GM19240 (cell line): ENCODE measurements around the gene CFAP299.
"Not testable (repeated sequence)": the region's sequence is repeated elsewhere in the genome, so short reads cannot be mapped to it uniquely, and the experiment has no call there.

ENCODE experiments used
- DNase-seq: peaks from one replicate; pipeline ENCODE4 v3.0.0; 2011; ENCODE audit warnings: low spot score; ENCODE audit not compliant: insufficient read length

CFAP299 gene

GRCh38 chr4:80335554-80336358 lies at the start of gene CFAP299:
CFAP299 (plus strand) TSS chr4:80335730.
- DNase-seq: peak; percentile 49

DNA sequence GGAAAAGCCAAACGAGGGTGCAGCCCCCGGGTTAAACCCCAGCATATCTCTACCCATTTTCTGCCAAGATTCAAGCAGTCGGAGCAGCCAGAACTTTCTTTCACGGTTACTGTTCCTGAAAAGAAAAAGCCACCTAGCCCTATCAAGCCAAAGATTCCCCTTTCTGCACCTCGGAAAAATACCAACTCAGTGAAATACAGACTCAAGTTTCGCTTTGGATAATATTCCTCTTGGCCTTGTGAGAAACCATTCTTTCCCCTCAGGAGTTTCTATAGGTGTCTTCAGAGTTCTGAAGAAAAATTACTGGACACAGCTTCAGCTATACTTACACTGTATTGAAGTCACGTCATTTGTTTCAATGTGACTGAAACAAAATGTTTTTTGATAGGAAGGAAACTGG lies 49.1 kb upstream of the CFAP299 start:
- DNase-seq: no peak

GRCh38 chr4:80290665-80291064 lies 44.9 kb upstream of the CFAP299 start:
- not testable (repeated sequence) for DNase-seq

DNA sequence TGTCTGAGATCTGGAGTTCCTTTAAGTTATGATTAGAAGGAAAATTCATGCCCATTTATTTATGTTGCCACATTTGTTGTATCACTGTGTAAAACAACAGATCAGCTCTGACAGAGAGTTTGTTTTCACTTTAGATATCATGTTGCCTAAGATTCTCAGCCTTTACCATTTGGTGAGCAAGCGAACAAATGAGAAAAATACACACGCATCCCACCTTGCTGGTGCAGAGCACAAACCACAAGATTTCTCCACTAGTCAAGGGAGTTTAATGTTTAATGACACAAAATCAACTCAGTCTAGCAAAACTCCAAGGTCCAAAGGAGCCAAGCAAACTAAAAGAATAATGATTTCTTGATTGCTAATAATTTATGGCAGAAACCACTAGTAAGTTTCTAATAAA lies 41.3 kb upstream of the CFAP299 start:
- no peak for DNase-seq

DNA sequence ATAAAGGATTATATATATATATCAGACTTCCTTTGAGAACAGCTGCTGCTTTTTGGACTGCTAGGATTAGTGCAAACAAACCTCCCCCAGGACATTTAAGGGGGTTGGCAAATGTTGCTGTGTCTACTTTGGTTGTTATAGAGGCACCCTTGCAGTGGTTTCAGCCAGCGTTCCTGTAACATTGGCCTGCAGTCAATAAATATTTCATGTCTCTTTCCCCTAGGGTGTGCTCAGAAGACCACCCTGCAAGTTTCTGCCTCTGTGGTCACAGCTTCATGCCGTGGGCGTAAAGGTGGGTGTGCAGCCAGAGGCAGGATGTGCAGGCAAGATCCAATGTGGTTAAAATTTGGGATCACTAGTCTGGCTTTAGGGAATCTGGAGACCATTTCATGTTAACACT lies 40.2 kb upstream of the CFAP299 start:
- DNase-seq: no peak

GRCh38 chr4:80295826-80296225 lies 39.7 kb upstream of the CFAP299 start:
- no peak for DNase-seq

DNA sequence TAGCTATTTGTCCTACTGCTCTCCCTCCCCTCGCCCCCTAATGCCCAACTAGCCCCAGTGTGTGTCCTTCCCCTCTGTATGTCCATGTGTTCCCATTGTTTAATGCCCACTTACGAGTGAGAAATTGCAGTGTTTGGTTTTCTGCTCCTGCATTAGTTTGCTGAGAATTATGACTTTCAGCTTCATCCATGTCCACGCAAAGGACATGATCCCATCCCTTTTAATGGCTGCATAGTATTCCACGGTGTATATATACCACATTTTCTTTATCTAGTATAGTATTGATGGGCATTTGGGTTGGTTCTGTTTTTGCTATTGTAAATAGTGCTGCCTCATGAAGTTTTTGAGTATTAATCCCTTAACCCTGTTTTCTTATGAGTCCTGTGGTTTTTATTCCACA lies 33.6 kb upstream of the CFAP299 start:
- no peak for DNase-seq

GRCh38 chr4:80302616-80303223 lies 32.8 kb upstream of the CFAP299 start:
- no peak for DNase-seq

DNA sequence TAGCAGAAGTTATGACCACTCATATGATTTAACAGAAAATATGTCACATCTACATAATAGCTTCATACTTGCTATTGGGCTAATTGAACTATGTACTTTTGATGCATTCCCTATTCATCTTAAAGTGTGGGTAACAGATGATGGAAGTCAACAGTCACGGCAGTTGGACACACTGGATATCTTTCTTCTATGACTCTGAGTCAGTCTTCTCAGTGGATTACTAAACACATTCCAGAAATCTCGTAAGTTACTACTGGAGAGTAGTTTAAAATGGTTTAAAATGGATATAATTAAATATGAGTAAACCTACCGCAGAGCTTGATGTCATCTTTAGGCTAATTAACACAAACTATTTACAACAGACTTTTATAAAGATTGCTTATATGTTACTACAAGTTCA lies 30.1 kb upstream of the CFAP299 start:
- no peak for DNase-seq

DNA sequence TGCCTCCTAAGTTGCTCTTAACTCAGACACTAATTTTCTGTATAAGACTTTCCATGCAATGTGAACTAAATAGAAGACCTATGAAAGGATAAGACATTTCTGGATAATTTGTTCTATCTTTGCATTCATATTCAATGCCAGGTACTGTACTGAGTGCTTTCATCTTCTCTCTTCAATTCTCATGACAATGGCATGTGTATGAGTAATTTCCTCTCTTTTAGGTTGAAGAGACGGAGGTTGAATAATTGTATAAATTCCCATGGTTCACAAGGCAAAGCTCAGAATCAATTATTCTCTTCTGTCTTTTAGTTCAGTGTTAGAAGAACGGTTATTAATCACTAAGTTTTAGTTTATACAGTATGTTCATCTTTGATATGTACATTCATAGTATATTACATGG lies 29.3 kb upstream of the CFAP299 start:
- DNase-seq: no peak

GRCh38 chr4:80307183-80307735 lies 28.3 kb upstream of the CFAP299 start:
- DNase-seq: no peak

- DNase-seq: no peak
These were observed 27.6 kb upstream of the CFAP299 start for GRCh38 chr4:80307774-80308465.

DNA sequence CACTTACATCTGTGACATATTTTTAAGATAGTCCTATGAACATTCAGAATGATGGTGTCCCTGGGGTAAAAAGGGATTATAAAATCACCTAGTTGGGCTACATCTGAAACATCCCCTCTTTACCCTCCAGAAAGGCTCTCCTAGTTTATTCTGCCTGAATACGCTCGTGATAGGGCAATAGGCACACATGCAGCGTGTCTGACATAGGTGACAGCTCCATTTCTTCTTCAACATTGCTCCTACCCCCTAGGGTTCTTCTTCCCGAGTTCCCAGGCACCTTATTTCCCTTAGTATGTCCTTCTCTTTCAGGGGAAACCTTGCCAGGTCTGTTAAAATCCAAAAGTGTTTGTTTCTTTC lies 27.1 kb upstream of the CFAP299 start:
- no peak for DNase-seq

DNA sequence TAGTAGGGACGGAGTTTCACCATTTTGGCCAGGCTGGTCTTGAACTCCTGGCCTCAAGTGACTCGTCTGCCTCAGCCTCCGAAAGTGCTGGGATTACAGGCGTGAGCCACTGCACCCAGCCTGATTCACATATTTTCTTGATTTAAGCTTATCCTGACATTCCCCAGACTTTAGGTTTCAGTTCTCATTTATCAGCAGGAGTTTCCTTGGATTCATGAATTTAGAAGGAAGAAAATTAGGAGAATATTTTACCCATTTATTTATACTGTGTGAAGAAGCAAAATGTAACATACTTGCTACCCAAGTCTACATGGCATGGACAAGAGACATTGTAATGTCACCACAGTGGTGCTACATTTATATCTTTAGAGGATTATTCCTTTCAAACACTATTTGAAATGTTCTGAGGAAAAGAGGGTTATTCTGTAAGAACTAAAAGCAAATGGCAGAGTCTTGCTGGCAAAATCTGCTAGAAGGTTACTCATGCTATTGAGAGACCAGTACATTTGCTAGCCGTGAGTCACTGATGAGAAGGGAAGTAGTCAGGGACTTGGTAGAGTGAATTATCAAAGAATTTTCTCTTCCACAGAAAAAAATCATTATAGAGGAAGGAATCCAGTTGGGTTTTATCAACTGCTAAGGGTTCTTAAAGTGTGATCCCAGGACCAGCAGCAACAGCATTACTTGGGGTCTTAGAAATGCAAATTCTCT lies 26.1 kb upstream of the CFAP299 start:
- no peak for DNase-seq

GRCh38 chr4:80311130-80311529 lies 24.4 kb upstream of the CFAP299 start:
- no peak for DNase-seq

DNA sequence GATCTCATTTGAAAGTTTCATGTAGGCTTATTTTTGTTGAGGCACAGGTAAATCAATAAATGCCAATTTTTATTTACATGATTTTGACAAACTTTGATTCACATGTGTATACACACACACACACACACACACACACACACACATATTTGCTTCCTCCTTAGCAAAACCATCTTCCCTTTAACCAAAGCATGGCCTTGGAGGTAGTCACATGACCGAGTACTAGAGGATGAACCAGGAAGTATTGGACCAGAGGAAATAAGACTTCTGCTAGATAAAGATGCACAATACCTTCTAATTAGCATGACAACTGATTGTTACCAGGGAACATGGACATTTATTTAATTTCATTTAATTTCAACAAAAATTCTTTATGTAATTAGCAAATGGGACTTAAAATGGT lies 23.4 kb upstream of the CFAP299 start:
- DNase-seq: no peak

DNA sequence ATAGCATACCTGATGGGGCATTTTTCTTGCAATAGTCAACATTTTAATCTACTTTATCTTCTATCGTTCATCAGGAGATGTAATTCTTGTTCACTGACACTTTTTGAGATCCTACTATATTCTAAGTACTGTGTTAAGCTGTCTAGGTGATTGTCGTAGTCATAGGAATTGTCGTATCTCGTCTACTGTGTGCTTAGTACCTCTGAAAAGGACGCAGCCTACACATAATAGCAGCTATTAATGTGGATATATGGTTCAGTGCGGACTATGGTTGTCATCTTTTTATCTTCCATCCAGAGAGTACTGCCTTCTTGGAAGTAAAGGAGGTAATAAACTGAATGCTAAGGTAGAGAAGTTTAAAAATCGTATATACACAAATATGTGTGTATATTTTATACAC lies 21.9 kb upstream of the CFAP299 start:
- no peak for DNase-seq

DNA sequence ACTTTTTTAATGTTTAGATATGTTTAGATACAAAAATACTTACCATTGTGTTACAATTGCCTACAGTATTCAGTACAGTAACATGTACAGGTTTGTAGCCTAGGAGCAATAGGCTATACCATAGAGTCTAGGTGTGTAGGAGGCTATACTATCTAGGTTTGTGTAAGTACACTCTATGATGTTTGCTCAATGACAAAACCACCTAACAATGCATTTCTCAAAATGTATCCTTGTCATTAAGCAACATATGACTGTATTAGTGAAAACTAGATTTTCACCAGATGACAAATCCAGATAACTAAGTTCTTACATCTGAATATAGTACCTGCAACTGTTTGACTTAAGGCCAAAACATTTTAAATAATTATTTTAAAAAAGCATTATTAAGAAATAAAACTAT lies 19.7 kb upstream of the CFAP299 start:
- DNase-seq: not testable (repeated sequence)

GRCh38 chr4:80321341-80321740 lies 14.2 kb upstream of the CFAP299 start:
- DNase-seq: no peak

GRCh38 chr4:80321776-80322175 lies 13.8 kb upstream of the CFAP299 start:
- DNase-seq: no peak

DNA sequence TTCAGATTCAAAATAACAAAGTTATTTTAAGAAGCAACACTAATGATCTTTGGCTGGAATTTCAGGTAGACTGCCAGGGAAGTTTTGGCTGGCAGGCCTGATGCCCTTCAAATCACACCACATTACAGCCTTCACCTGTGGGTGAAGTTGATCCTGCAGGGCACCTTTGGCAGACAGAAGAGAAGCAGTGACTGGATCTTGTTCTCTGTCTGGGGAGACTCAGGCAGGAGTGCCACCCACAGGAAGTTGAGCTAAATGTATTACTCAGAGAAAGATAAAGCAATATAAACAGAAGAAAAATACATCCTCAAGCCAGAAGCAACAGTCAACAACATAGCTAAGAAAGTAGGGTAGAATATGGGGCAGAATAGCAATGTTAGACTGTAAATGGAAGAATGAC lies 12.8 kb upstream of the CFAP299 start:
- DNase-seq: no peak

GRCh38 chr4:80324171-80324570 lies 11.4 kb upstream of the CFAP299 start:
- no peak for DNase-seq
